ENCODE measurements around the gene HLA-B. TPM values are rescaled to one million over a fixed set of nuclear protein-coding genes. Genes with fewer than 3 reads are reported as not detected.

HLA-B gene
- polyA plus RNA-seq, 12 donors, result 106 to 262 (median 145) TPM; not detected in 1

- no peak for DNase-seq
Observed at GRCh38 chr6:31317036-31317435, 39.9 kb downstream of the HLA-B start.

- no peak for DNase-seq
Observed at GRCh38 chr6:31309641-31310040, 47.3 kb downstream of the HLA-B start.

GRCh38 chr6:31308845-31309175 lies 48.2 kb downstream of the HLA-B start:
- no peak for DNase-seq

GRCh38 chr6:31308050-31308844 lies 48.7 kb downstream of the HLA-B start:
- no peak for DNase-seq

GRCh38 chr6:31307669-31308049 lies 49.3 kb downstream of the HLA-B start:
- DNase-seq, result no peak

- no peak for DNase-seq
Observed at GRCh38 chr6:31305703-31306219, 51.2 kb downstream of the HLA-B start.

- no peak for DNase-seq
Observed at GRCh38 chr6:31304683-31305082, 52.3 kb downstream of the HLA-B start.

Other genes with a start within 250 kb of the HLA-B start
- gene C6orf15, start 244.6 kb downstream of the HLA-B start, polyA plus RNA-seq (ENCODE audit: insufficient read length in 12 of 12), result not detected
- 1 to 10 TPM in 2 of 12 donors, under 1 TPM in 8, not detected in 2; 0.41 to 1.3 (median 0.67) TPM for gene PSORS1C1, start 242.4 kb downstream of the HLA-B start, polyA plus RNA-seq (ENCODE audit: insufficient read length in 12 of 12)
- under 1 TPM in 2 of 12 donors, not detected in 10; 0.09 to 0.10 TPM for gene CDSN, start 236.7 kb downstream of the HLA-B start, polyA plus RNA-seq (ENCODE audit: insufficient read length in 12 of 12)
- gene PSORS1C2, start 218.1 kb downstream of the HLA-B start, polyA plus RNA-seq (ENCODE audit: insufficient read length in 12 of 12), result under 1 TPM in 5 of 12 donors, not detected in 7; 0.16 to 0.85 (median 0.19) TPM
- gene CCHCR1, start 199.4 kb downstream of the HLA-B start, polyA plus RNA-seq (ENCODE audit: insufficient read length in 12 of 12), result 10 to 100 TPM in 10 of 12 donors, 1 to 10 TPM in 1, not detected in 1; 9.5 to 25.3 (median 12.6) TPM
- gene TCF19, start 198.6 kb downstream of the HLA-B start, polyA plus RNA-seq (ENCODE audit: insufficient read length in 12 of 12), result 10 to 100 TPM in 8 of 12 donors, 1 to 10 TPM in 3, not detected in 1; 8.7 to 16.3 (median 11.0) TPM
- gene POU5F1, start 186.5 kb downstream of the HLA-B start, polyA plus RNA-seq (ENCODE audit: insufficient read length in 12 of 12), result 1 to 10 TPM in 1 of 12 donors, under 1 TPM in 9, not detected in 2; 0.30 to 1.3 (median 0.62) TPM
- gene HLA-C, start 85.1 kb downstream of the HLA-B start, polyA plus RNA-seq (ENCODE audit: insufficient read length in 12 of 12), result 10 to 100 TPM in 11 of 12 donors, not detected in 1; 39.8 to 99.1 (median 48.0) TPM
- gene MICA, start 46.4 kb upstream of the HLA-B start, polyA plus RNA-seq (ENCODE audit: insufficient read length in 12 of 12), result 10 to 100 TPM in 2 of 12 donors, 1 to 10 TPM in 9, not detected in 1; 2.8 to 12.5 (median 7.0) TPM
- gene MICB, start 141.0 kb upstream of the HLA-B start, polyA plus RNA-seq (ENCODE audit: insufficient read length in 12 of 12), result 1 to 10 TPM in 2 of 12 donors, under 1 TPM in 8, not detected in 2; 0.37 to 1.9 (median 0.78) TPM
- gene MCCD1, start 171.8 kb upstream of the HLA-B start, polyA plus RNA-seq (ENCODE audit: insufficient read length in 12 of 12), result not detected
- gene DDX39B, start 184.8 kb upstream of the HLA-B start, polyA plus RNA-seq (ENCODE audit: insufficient read length in 12 of 12), result 100 to 1,000 TPM in 11 of 12 donors, not detected in 1; 312 to 457 (median 352) TPM
- gene ATP6V1G2, start 189.4 kb upstream of the HLA-B start, polyA plus RNA-seq (ENCODE audit: insufficient read length in 12 of 12), result 1 to 10 TPM in 10 of 12 donors, not detected in 2; 3.3 to 6.6 (median 4.1) TPM
- gene NFKBIL1, start 190.4 kb upstream of the HLA-B start, polyA plus RNA-seq (ENCODE audit: insufficient read length in 12 of 12), result 10 to 100 TPM in 11 of 12 donors, not detected in 1; 11.4 to 23.7 (median 14.1) TPM
- 1 to 10 TPM in 1 of 12 donors, under 1 TPM in 5, not detected in 6; 0.13 to 2.6 (median 0.33) TPM for gene LTA, start 215.1 kb upstream of the HLA-B start, polyA plus RNA-seq (ENCODE audit: insufficient read length in 12 of 12)
- 1 to 10 TPM in 1 of 12 donors, under 1 TPM in 8, not detected in 3; 0.11 to 1.5 (median 0.33) TPM for gene TNF, start 218.4 kb upstream of the HLA-B start, polyA plus RNA-seq (ENCODE audit: insufficient read length in 12 of 12)
- gene LTB, start 225.2 kb upstream of the HLA-B start, polyA plus RNA-seq (ENCODE audit: insufficient read length in 12 of 12), result 10 to 100 TPM in 1 of 12 donors, 1 to 10 TPM in 7, under 1 TPM in 2, not detected in 2; 0.57 to 23.4 (median 1.3) TPM
- 10 to 100 TPM in 2 of 12 donors, 1 to 10 TPM in 8, not detected in 2; 3.9 to 24.6 (median 5.9) TPM for gene LST1, start 229.1 kb upstream of the HLA-B start, polyA plus RNA-seq (ENCODE audit: insufficient read length in 12 of 12)
- under 1 TPM in 6 of 12 donors, not detected in 6; 0.22 to 0.63 (median 0.25) TPM for gene NCR3, start 235.8 kb upstream of the HLA-B start, polyA plus RNA-seq (ENCODE audit: insufficient read length in 12 of 12)

Measured in muscle of arm (tissue), 12 donors.